ENCODE measurements around the gene PIM3. TPM values are rescaled to one million over a fixed set of nuclear protein-coding genes. Genes with fewer than 3 reads are reported as not detected.

The PIM3 gene
- total and polyA plus RNA-seq, 10 of the 15 experiments (the other 5 are each of a cell fraction or from before 2014, with no cell fraction given), result 0.31 to 60.8 (median 12.4) TPM

DNA sequence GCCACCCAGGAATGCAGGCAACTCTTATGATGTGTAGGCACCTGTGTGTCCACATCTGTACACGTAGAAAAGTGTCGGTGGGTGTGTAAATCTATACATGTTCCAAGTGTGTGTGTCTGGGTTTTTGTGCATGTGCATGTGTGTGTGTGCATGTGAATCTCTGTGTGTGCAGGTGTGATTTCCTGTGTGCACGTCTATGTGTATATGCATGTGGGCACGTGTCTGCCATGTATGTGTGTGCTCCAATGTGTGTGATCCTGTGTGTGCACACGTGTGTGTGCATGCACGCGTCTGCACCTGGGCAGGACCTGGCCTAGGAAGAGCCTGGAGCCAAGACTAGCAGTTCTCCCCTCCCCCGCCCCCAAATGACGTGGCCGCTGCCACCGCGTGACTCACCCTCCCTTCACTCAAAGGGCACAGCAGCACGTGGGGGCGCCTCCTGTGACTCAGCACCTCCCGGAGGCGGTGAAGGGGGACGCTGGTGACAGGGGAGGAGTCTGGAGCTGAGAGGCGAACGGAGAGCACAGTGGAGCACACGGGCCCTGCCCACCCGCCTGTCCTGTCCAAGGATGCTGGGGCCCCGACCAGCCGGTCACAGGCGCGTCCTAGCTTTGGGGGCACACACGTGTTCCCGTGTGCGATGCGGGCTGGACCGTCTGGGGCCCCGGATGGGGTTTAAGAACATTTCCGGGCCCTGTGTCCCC lies 10.1 kb downstream of the PIM3 start (continued):
- TF ChIP-seq, protein P1, sequence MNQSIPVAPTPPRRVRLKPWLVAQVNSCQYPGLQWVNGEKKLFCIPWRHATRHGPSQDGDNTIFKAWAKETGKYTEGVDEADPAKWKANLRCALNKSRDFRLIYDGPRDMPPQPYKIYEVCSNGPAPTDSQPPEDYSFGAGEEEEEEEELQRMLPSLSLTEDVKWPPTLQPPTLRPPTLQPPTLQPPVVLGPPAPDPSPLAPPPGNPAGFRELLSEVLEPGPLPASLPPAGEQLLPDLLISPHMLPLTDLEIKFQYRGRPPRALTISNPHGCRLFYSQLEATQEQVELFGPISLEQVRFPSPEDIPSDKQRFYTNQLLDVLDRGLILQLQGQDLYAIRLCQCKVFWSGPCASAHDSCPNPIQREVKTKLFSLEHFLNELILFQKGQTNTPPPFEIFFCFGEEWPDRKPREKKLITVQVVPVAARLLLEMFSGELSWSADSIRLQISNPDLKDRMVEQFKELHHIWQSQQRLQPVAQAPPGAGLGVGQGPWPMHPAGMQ (IDR thresholded peaks at IDR 0.05; ENCODE audit: borderline replicate concordance), result no peak
- TF ChIP-seq ASH2L (IDR thresholded peaks at IDR 0.05; ENCODE audit: borderline replicate concordance, low read depth) (no peak), SP1 (IDR thresholded peaks at IDR 0.05; ENCODE audit: low read depth, low read length) (peak; percentile 64), LARP7 (IDR thresholded peaks at IDR 0.05) (peak; percentile 16; the same call in 1 of the 2 replicates), CBX5 (IDR thresholded peaks at IDR 0.05; ENCODE audit: low read depth) (no peak), CREM (IDR thresholded peaks at IDR 0.05; ENCODE audit: low read depth) (peak; percentile 96), NR2C2 (IDR thresholded peaks at IDR 0.05; ENCODE audit: borderline replicate concordance, control insufficient read depth, insufficient read length, low read depth) (no peak), POU2F2 (IDR thresholded peaks at IDR 0.05; ENCODE audit: borderline replicate concordance, low read depth, low read length) (peak; percentile 44; the same call in 2 of the 3 replicates), RFX5 (IDR thresholded peaks at IDR 0.05; ENCODE audit: low read depth, low read length) (0 out of 2 replicates have a peak, but pooled peaks have one; percentile 24), STAT1 (conservative IDR thresholded peaks at IDR 0.05) (no peak), POLR2A (IDR thresholded peaks at IDR 0.05; ENCODE audit: low read depth, low read length) (peak; percentile 91), NFXL1 (IDR thresholded peaks at IDR 0.05; ENCODE audit: borderline replicate concordance) (no peak), YBX1 (IDR thresholded peaks at IDR 0.05) (no peak), BRCA1 (IDR thresholded peaks at IDR 0.05; ENCODE audit: low read depth, low read length) (no peak), FOS (IDR thresholded peaks at IDR 0.05; ENCODE audit: borderline replicate concordance, extremely low read depth, insufficient read length) (no peak), POLR2AphosphoS2 (IDR thresholded peaks at IDR 0.05; ENCODE audit: low read depth, low read length) (no peak; the same call in 1 of the 2 replicates), NFYB (IDR thresholded peaks at IDR 0.05; ENCODE audit: insufficient read depth, low read depth, low read length) (no peak), SMAD5 (IDR thresholded peaks at IDR 0.05; ENCODE audit: low read depth) (no peak), KLF5 (IDR thresholded peaks at IDR 0.05; ENCODE audit: partially characterized antibody) (peak; percentile 54), PAX8 (IDR thresholded peaks at IDR 0.05) (peak; percentile 96), MTA2 (IDR thresholded peaks at IDR 0.05; ENCODE audit: low read depth) (0 out of 2 replicates have a peak, but pooled peaks have one; percentile 19)
- TF ChIP-seq, protein P2, sequence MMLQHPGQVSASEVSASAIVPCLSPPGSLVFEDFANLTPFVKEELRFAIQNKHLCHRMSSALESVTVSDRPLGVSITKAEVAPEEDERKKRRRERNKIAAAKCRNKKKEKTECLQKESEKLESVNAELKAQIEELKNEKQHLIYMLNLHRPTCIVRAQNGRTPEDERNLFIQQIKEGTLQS (IDR thresholded peaks at IDR 0.05; ENCODE audit: borderline replicate concordance, extremely low read depth, low read depth, low read length), result peak; percentile 75; the same call in 1 of the 2 replicates
- TF ChIP-seq, protein P3, sequence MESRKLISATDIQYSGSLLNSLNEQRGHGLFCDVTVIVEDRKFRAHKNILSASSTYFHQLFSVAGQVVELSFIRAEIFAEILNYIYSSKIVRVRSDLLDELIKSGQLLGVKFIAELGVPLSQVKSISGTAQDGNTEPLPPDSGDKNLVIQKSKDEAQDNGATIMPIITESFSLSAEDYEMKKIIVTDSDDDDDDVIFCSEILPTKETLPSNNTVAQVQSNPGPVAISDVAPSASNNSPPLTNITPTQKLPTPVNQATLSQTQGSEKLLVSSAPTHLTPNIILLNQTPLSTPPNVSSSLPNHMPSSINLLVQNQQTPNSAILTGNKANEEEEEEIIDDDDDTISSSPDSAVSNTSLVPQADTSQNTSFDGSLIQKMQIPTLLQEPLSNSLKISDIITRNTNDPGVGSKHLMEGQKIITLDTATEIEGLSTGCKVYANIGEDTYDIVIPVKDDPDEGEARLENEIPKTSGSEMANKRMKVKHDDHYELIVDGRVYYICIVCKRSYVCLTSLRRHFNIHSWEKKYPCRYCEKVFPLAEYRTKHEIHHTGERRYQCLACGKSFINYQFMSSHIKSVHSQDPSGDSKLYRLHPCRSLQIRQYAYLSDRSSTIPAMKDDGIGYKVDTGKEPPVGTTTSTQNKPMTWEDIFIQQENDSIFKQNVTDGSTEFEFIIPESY (IDR thresholded peaks at IDR 0.05), result no peak
- TF ChIP-seq, protein P4, sequence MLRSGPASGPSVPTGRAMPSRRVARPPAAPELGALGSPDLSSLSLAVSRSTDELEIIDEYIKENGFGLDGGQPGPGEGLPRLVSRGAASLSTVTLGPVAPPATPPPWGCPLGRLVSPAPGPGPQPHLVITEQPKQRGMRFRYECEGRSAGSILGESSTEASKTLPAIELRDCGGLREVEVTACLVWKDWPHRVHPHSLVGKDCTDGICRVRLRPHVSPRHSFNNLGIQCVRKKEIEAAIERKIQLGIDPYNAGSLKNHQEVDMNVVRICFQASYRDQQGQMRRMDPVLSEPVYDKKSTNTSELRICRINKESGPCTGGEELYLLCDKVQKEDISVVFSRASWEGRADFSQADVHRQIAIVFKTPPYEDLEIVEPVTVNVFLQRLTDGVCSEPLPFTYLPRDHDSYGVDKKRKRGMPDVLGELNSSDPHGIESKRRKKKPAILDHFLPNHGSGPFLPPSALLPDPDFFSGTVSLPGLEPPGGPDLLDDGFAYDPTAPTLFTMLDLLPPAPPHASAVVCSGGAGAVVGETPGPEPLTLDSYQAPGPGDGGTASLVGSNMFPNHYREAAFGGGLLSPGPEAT (IDR thresholded peaks at IDR 0.05; ENCODE audit: low read depth), result peak; percentile 67
- TF ChIP-seq, protein P5, sequence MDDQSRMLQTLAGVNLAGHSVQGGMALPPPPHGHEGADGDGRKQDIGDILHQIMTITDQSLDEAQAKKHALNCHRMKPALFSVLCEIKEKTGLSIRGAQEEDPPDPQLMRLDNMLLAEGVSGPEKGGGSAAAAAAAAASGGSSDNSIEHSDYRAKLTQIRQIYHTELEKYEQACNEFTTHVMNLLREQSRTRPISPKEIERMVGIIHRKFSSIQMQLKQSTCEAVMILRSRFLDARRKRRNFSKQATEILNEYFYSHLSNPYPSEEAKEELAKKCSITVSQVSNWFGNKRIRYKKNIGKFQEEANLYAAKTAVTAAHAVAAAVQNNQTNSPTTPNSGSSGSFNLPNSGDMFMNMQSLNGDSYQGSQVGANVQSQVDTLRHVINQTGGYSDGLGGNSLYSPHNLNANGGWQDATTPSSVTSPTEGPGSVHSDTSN (IDR thresholded peaks at IDR 0.05; ENCODE audit: insufficient replicate concordance, low read depth, low read length), result peak; percentile 91
